ENCODE results near the gene INTS4. TPM values are rescaled to one million over a fixed set of nuclear protein-coding genes. Genes with fewer than 3 reads are reported as not detected.
A peak's percentile ranks its signal among the peaks of the same experiment; 100 is the strongest.
"Not testable (repeated sequence)": the region's sequence is repeated elsewhere in the genome, so short reads cannot be mapped to it uniquely, and the experiment has no call there.

Gene INTS4
- total RNA-seq, 1 experiment from 2014 or later, result 37.7 TPM

GRCh38 chr11:77958583-77959177, 35.8 kb downstream of the INTS4 start:
- DNase-seq (ENCODE audit: low read depth), result not testable (repeated sequence)

- not testable (repeated sequence) for DNase-seq (ENCODE audit: low read depth)
These were observed 51.2 kb downstream of the INTS4 start for GRCh38 chr11:77943296-77943695.

- DNase-seq (ENCODE audit: low read depth), result not testable (repeated sequence)
These were observed 52.0 kb downstream of the INTS4 start for GRCh38 chr11:77942465-77942864.

- DNase-seq (ENCODE audit: low read depth), result not testable (repeated sequence)
These were observed 60.9 kb downstream of the INTS4 start for GRCh38 chr11:77933596-77933995.

- DNase-seq (ENCODE audit: low read depth), result not testable (repeated sequence)
These were observed 63.9 kb downstream of the INTS4 start for GRCh38 chr11:77930334-77931208.

GRCh38 chr11:77917713-77918112, 76.8 kb downstream of the INTS4 start:
- not testable (repeated sequence) for DNase-seq (ENCODE audit: low read depth)

- peak; percentile 84 for DNase-seq (ENCODE audit: low read depth)
These were observed 80.1 kb downstream of the INTS4 start for GRCh38 chr11:77914307-77914791.

- not testable (repeated sequence) for DNase-seq (ENCODE audit: low read depth)
These were observed 80.7 kb downstream of the INTS4 start for GRCh38 chr11:77913608-77914306.

GRCh38 chr11:77910828-77911227, 83.6 kb downstream of the INTS4 start:
- not testable (repeated sequence) for DNase-seq (ENCODE audit: low read depth)

GRCh38 chr11:77909277-77909676, 85.2 kb downstream of the INTS4 start:
- DNase-seq (ENCODE audit: low read depth), result no peak

- DNase-seq (ENCODE audit: low read depth), result no peak
These were observed 85.6 kb downstream of the INTS4 start for GRCh38 chr11:77908835-77909234.

GRCh38 chr11:77894949-77895348, 99.5 kb downstream of the INTS4 start:
- not testable (repeated sequence) for DNase-seq (ENCODE audit: low read depth)

GRCh38 chr11:77891703-77892102, 102.8 kb downstream of the INTS4 start:
- not testable (repeated sequence) for DNase-seq (ENCODE audit: low read depth)

- DNase-seq (ENCODE audit: low read depth), result peak; percentile 51
These were observed 103.2 kb downstream of the INTS4 start for GRCh38 chr11:77891256-77891655.

GRCh38 chr11:77890619-77891056, 103.8 kb downstream of the INTS4 start:
- DNase-seq (ENCODE audit: low read depth), result peak; percentile 15

GRCh38 chr11:77890100-77890614, 104.3 kb downstream of the INTS4 start:
- peak; percentile 62 for DNase-seq (ENCODE audit: low read depth)

GRCh38 chr11:77889045-77889444, 105.4 kb downstream of the INTS4 start:
- not testable (repeated sequence) for DNase-seq (ENCODE audit: low read depth)

GRCh38 chr11:77886401-77886800, 108.1 kb downstream of the INTS4 start:
- no peak for DNase-seq (ENCODE audit: low read depth)

GRCh38 chr11:77884829-77885190, 109.7 kb downstream of the INTS4 start:
- no peak for DNase-seq (ENCODE audit: low read depth)

- no peak for DNase-seq (ENCODE audit: low read depth)
These were observed 110.2 kb downstream of the INTS4 start for GRCh38 chr11:77884186-77884828.

- no peak for DNase-seq (ENCODE audit: low read depth)
These were observed 110.7 kb downstream of the INTS4 start for GRCh38 chr11:77883775-77884174.

Measured in HT1080 (cell line).